OCI-LY1 (cell line): ENCODE data around the gene MRPL14.

ENCODE experiments used
- H2AFZ ChIP-seq: fragments of 200-600 bp; sonication (generic), shearing (Covaris generic); 2 replicates; pipeline ENCODE4 v1.6.0; 2014; ENCODE audit warnings: antibody characterized with exemption, mild to moderate bottlenecking, low read length
- H3F3A ChIP-seq: fragments of 200-600 bp; sonication (generic), shearing (Covaris generic); 2 replicates; pipeline ENCODE4 v1.6.0; 2014; ENCODE audit warnings: mild to moderate bottlenecking, antibody characterized with exemption, low read length, moderate library complexity; ENCODE audit not compliant: insufficient read depth
- H3K27ac ChIP-seq: fragments of 200-600 bp; sonication (generic); 2 replicates; pipeline ENCODE4 v1.5.1; 2014; ENCODE audit warnings: low read length, mixed run types, mild to moderate bottlenecking, low read depth; ENCODE audit not compliant: poor library complexity, severe bottlenecking
- H3K27me3 ChIP-seq: fragments of 200-600 bp; sonication (generic); 2 replicates; pipeline ENCODE4 v1.6.0; 2014; ENCODE audit warnings: antibody characterized with exemption, mild to moderate bottlenecking, low read length, moderate library complexity; ENCODE audit not compliant: insufficient read depth
- H3K36me3 ChIP-seq: fragments of 200-600 bp; sonication (generic); 2 replicates; pipeline ENCODE4 v1.6.1; 2014; ENCODE audit warnings: mild to moderate bottlenecking, antibody characterized with exemption, low read length, moderate library complexity, mixed read lengths; ENCODE audit not compliant: insufficient read depth
- H3K4me1 ChIP-seq: fragments of 200-600 bp; sonication (generic); 2 replicates; pipeline ENCODE4 v1.5.1; 2014; ENCODE audit warnings: mild to moderate bottlenecking, low read length, moderate library complexity; ENCODE audit not compliant: insufficient read depth, severe bottlenecking
- H3K4me2 ChIP-seq: fragments of 200-600 bp; sonication (generic), shearing (Covaris generic); 2 replicates; pipeline ENCODE4 v1.6.1; 2014; ENCODE audit warnings: low read length
- H3K4me3 ChIP-seq: fragments of 200-600 bp; sonication (generic); 2 replicates; pipeline ENCODE4 v1.5.1; 2014; ENCODE audit warnings: low read length, low read depth, mild to moderate bottlenecking, mixed read lengths; ENCODE audit not compliant: poor library complexity, severe bottlenecking
- H3K79me2 ChIP-seq: fragments of 200-600 bp; shearing (Covaris generic); 2 replicates; pipeline ENCODE4 v1.6.1; 2016; ENCODE audit warnings: mixed run types, low read length, mixed read lengths; ENCODE audit not compliant: insufficient read depth
- H3K9ac ChIP-seq: fragments of 200-600 bp; sonication (generic), shearing (Covaris generic); 2 replicates; pipeline ENCODE4 v1.6.1; 2014; ENCODE audit warnings: mild to moderate bottlenecking, low read length, mixed read lengths
- H3K9me2 ChIP-seq: fragments of 200-600 bp; sonication (generic), shearing (Covaris generic); 2 replicates; pipeline ENCODE4 v1.6.1; 2014; ENCODE audit warnings: low read depth, mild to moderate bottlenecking, low read length, mixed read lengths
- H3K9me3 ChIP-seq: fragments of 200-600 bp; shearing (Covaris generic); 2 replicates; pipeline ENCODE4 v1.6.1; 2014; ENCODE audit warnings: low read length, mixed read lengths
- H4K20me1 ChIP-seq: fragments of 200-600 bp; sonication (generic), shearing (Covaris generic); 2 replicates; pipeline ENCODE4 v1.6.0; 2016; ENCODE audit warnings: mild to moderate bottlenecking, low read length; ENCODE audit not compliant: insufficient read depth
- CTCF ChIP-seq: fragments of 200-600 bp; sonication (generic), shearing (Covaris generic); IDR thresholded peaks from 2 replicates; pipeline ENCODE4 v1.5.1; 2017; ENCODE audit warnings: mild to moderate bottlenecking, antibody characterized with exemption, low read length, moderate library complexity, mixed read lengths
- EZH2 ChIP-seq: fragments of 200-600 bp; sonication (generic), shearing (Covaris generic); IDR thresholded peaks from 2 replicates; pipeline ENCODE4 v1.8.0; 2017; ENCODE audit warnings: borderline replicate concordance, mixed run types, mild to moderate bottlenecking, antibody characterized with exemption, low read length, moderate library complexity, mixed read lengths

Gene MRPL14

DNA sequence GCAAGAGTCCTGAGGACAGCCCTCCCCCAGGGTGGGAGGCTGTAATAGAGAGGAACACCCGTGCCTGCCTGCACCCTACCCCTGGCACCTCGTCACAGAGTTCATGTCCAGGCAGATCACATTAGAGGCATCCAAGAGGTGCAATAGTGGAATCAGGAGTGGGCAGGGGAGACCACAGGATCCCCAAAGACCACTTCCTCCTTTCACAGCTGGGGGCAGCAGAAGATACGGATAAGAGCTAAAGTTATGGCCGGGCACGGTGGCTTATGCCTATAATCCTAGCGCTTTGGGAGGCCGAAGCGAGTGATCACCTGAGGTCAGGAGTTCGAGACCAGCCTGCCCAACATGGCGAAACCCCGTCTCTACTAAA is 29.9 kb upstream of the MRPL14 start:
- Histone ChIP-seq H3K27ac (no peak overlapping the region), H3K27me3 (peaks cover 6% of the 10 kb centered on the region; the same call in 1 of the 2 replicates), H2AFZ (no peak overlapping the region), H3F3A (no peaks in the 10 kb centered on the region), H3K79me2 (no peaks in the 10 kb centered on the region), H3K9ac (no peak overlapping the region), H3K4me1 (no peaks in the 10 kb centered on the region), H3K4me3 (no peak overlapping the region), H3K9me2 (no peaks in the 10 kb centered on the region), H4K20me1 (no peaks in the 10 kb centered on the region), H3K9me3 (no peaks in the 10 kb centered on the region), H3K36me3 (no peaks in the 10 kb centered on the region), H3K4me2 (no peak overlapping the region)
- TF ChIP-seq EZH2: no peak
- no peak; the same call in 1 of the 2 replicates for TF ChIP-seq CTCF

DNA sequence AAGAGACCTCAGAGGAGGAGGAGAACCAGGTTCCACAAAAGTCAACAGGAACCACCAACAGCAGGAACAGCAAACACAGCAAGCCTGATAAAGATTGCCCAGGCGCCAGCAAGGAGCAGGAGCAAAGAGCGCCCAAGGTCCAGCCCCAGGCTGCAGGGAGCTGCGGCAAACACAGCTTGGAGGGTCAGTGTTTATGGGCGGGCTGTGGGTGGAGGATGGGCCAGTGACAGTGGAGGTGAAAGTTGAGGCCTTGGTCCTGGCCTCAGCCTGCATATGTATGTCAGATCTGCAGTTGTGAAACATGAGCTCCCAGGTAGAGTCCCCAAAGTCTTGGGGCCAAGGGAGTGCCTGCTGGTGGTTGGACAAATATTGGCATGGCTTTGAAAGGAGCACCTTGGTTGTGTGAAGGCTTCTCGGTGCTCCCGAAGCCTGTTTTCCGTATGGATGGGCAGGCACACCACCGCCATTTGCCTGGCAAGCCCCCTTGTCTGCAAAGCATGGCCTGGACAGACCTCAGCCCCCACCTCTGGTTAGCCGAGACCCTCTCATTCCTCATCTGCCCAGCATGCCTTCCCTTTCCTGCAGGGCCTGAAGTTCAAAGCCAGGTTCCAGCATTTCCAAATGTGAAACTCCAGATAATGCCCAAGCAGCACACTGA is 29.4 kb upstream of the MRPL14 start:
- H3K4me2 ChIP-seq: no peak overlapping the region

GRCh38 chr6:44154067-44154466 is 26.8 kb upstream of the MRPL14 start:
- no peak for TF ChIP-seq EZH2
- TF ChIP-seq CTCF: no peak
- H3K4me2 ChIP-seq: no peak overlapping the region
- no peaks in the 10 kb centered on the region for H3K79me2 ChIP-seq

More for the DNA sequence above, 29.4 kb upstream of the MRPL14 start:
- Histone ChIP-seq H3K9ac (no peak overlapping the region), H3K4me1 (no peaks in the 10 kb centered on the region), H3K9me3 (no peaks in the 10 kb centered on the region), H3K27me3 (peaks cover 6% of the 10 kb centered on the region; the same call in 1 of the 2 replicates), H4K20me1 (no peaks in the 10 kb centered on the region), H3K4me3 (no peak overlapping the region), H3K27ac (no peak overlapping the region), H3K9me2 (no peaks in the 10 kb centered on the region), H3F3A (no peaks in the 10 kb centered on the region), H3K79me2 (no peaks in the 10 kb centered on the region), H3K36me3 (no peaks in the 10 kb centered on the region), H2AFZ (no peak overlapping the region)
- TF ChIP-seq CTCF (no peak), EZH2 (no peak)

More at GRCh38 chr6:44154067-44154466, 26.8 kb upstream of the MRPL14 start:
- Histone ChIP-seq H2AFZ (no peak overlapping the region), H3K4me3 (no peak overlapping the region), H3K36me3 (no peaks in the 10 kb centered on the region), H3K27ac (no peak overlapping the region), H3K27me3 (peaks cover 6% of the 10 kb centered on the region; the same call in 1 of the 2 replicates), H3K9me2 (no peaks in the 10 kb centered on the region), H3K9ac (no peak overlapping the region), H4K20me1 (no peaks in the 10 kb centered on the region), H3K4me1 (no peaks in the 10 kb centered on the region), H3F3A (no peaks in the 10 kb centered on the region), H3K9me3 (no peaks in the 10 kb centered on the region)
